ENCODE results near the gene ARHGAP29.

- TF ChIP-seq CTCF (IDR thresholded peaks at IDR 0.05; ENCODE audit: control extremely low read depth in 1 of 3, insufficient read depth in 1 of 3, low read depth in 1 of 3, low read length in 3 of 3) (no peak), USF2 (IDR thresholded peaks at IDR 0.05; ENCODE audit: low read length) (no peak), BCL11A (IDR thresholded peaks at IDR 0.05; ENCODE audit: low read depth in 2 of 2, low read length in 2 of 2) (no peak), EZH2 (IDR thresholded peaks at IDR 0.05; ENCODE audit: low read depth, low read length, severe bottlenecking) (no peak), SP1 (IDR thresholded peaks at IDR 0.05; ENCODE audit: low read depth, low read length) (no peak)
Measured at GRCh38 chr1:94275083-94275482, 37.7 kb upstream of the ARHGAP29 start.
